Measurements from ENCODE around the gene IL23A.

DNA sequence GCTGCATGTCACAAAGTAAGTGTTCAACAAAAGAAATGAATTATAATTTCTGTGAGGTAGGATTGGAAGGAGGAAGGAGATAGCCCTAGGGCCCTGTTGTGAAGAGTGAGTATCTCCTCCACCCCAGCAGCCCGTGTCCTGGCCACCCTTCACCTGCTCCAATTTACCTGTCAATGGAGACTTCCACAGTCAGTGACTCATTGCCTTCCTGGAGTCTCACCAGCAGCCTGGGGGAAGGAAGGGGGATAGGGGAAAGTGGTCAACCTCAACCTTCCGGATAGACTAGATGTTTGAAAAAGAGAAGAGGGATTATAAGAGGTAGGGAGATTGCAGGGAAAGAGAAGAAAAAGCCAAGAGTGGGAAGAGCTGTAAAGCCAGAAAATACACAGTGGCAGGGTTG lies 12.0 kb downstream of the IL23A start:
- TF ChIP-seq, protein P1, sequence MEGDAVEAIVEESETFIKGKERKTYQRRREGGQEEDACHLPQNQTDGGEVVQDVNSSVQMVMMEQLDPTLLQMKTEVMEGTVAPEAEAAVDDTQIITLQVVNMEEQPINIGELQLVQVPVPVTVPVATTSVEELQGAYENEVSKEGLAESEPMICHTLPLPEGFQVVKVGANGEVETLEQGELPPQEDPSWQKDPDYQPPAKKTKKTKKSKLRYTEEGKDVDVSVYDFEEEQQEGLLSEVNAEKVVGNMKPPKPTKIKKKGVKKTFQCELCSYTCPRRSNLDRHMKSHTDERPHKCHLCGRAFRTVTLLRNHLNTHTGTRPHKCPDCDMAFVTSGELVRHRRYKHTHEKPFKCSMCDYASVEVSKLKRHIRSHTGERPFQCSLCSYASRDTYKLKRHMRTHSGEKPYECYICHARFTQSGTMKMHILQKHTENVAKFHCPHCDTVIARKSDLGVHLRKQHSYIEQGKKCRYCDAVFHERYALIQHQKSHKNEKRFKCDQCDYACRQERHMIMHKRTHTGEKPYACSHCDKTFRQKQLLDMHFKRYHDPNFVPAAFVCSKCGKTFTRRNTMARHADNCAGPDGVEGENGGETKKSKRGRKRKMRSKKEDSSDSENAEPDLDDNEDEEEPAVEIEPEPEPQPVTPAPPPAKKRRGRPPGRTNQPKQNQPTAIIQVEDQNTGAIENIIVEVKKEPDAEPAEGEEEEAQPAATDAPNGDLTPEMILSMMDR (IDR thresholded peaks at IDR 0.05; ENCODE audit: low read depth, low read length, poor library complexity, severe bottlenecking) = no peak
- no peak for TF ChIP-seq EZH2phosphoT487 (IDR thresholded peaks at IDR 0.05; ENCODE audit: borderline replicate concordance, low read length)
